Head of caudate nucleus (tissue), 42 donors: ENCODE data around the gene RNF214.
A peak's percentile ranks its signal among the peaks of the same experiment; 100 is the strongest.
"Not testable (repeated sequence)": the region's sequence is repeated elsewhere in the genome, so short reads cannot be mapped to it uniquely, and the experiment has no call there.

Experiments used
- DNase-seq, 42 donors: peaks; one replicate each; pipeline versions ENCODE4 v3.0.0 to v3.0.0-alpha.2; 2020 to 2021; ENCODE audit warnings: mixed read lengths in 7 of 42
- intact Hi-C: fragments of 100-400 bp; cut with DNase I; formaldehyde crosslinking; loops from one replicate; pipeline ENCODE4 v1.15.0; 2022

Gene RNF214

DNA sequence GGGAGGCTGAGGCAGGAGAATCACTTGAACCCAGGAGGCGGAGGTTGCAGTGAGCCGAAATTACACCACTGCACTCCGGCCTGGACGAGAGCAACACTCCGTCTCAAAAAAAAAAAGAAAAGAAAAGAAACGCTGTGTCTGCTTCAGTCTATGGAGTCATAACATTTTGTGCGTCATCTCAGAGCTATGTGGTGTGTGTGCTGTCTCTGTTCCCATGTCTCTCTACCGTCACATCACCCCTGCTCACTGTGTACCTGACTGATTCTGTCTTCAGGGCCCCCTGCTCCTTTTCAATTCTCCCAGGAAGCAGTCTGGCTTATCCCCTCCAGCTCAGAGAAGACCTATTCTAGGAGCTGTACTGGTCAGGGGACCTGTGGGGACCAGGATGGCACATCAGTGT is 65.7 kb downstream of the RNF214 start:
- intact Hi-C loops, result no loop called here
- DNase-seq, result no peak

DNA sequence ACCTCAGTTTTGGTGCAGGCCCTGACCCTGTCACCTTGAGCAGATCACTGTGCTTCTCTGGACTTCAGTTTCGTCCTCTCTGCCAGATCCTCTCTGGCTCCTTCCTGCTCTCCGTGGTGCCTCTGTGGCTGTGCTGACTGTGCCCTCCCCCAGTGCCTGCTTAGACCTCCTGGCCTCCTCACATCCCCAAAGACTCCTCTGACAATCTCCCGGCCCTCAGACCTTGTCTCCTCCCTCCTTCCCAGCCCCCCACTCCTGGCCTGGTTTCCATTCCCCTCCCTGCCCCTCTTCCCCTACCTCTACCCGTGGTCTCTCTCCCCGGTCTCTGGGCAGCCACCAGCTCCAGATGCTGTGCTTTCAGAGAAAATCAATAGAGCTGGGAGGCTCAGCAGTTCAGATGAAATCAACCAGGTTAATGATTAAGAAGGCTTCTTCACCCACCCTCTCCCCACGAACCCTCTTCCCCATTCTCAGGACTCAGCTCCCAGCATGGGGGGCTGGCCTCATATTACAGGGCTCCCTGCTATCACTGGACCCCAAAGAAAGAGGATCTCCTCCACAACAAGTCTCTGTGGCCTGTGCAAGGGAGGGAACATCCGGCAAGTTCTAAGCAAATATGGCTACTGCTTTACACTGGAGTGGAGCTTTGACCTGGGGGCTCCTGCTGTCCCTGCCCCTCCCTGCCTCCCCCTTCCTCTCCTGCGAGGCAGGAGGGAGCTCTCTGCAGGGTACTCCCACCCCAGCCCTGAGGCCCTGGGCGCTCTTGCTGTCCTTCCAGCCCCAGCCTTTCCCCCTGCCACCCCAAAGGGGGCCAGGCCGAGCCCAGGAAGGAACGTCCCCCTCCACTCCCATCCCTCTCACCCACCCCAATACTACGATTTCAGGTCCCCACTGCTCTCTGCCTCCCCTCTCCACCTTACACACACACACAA is 67.1 kb downstream of the RNF214 start:
- DNase-seq, result no peak
- intact Hi-C loops, result no loop called here

DNA sequence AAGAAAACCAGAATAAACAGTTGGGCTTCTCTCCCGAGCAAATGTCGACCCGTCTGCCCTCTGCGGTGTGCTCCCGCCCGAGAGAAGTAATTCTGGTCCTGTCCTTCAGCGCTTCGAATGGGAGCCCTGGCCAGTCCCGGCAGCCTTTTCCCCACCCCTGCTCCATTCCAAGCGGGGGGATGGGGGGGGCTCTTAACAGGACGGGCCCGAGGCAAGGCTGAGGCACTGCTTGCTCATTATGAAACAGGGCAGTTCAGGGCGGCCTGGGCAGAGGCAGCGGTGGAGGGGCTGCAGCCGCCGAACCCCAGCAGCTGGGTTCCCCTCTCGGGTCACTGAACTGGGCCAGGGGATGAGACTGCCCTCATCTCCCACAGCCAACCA is 67.8 kb downstream of the RNF214 start:
- DNase-seq, result peak in 28 of 42 donors; percentile 19 to 75 (median 44)
- intact Hi-C loops, result no loop called here

DNA sequence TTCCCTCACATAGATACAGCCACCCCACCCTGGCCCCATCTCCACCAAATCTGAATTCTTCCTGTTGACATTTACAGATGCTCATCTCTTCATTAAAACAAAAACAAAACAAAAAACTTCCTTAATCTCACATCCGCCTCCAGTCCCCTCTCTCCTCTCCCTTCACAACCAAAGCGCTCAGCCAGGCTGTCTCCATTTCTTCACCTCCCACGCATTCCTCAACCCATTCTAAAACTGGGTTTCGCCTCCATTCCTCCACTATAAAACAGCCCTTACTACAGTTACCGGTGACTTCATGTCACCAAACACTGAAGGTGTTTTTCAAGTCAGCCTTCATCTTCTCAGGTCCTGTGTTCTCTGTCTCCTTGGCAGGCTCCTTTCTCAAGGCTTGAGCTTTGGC is 68.3 kb downstream of the RNF214 start:
- intact Hi-C loops, result no loop called here
- peak in 17 of 42 donors; percentile 25 to 83 (median 59) for DNase-seq

DNA sequence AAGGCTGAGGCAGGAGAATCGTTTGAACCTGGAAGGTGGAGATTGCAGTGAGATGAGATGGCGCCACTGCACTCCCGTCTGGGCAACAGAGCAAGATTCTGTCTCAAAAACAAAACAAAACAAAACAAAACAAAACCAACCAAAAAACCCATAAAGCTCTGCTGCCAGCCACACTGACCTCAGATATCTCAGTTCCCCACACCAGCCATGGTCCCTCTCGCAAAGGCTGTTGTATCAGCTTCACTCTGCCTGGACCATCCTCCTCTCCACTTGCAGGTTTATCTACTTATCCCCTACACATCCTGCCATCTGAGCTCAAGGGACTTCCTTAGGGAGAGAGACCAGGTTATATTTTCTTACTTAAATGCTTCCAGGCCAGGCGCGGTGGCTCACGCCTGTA is 69.8 kb downstream of the RNF214 start:
- DNase-seq, result no peak
- intact Hi-C loops, result no loop called here

DNA sequence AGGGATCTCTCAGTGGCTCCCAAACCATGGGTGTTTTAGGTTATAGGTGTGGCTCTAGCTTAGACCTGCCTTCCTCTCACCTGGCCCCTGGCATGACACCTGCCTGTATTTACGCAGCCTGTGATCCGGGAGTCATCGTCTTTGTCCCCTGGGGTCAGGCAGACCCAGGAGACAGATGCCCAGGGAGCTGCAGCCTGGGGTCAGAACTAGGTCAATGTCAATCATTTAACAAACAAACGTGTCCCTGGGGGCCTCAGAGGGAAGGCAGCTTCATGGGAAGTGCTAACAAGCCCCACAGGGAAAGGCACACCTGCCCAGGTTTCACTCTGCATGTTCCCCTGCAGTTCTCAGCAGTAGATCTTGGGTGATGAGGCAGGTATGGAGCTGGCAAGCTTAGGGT is 70.6 kb downstream of the RNF214 start:
- no peak for DNase-seq

DNA sequence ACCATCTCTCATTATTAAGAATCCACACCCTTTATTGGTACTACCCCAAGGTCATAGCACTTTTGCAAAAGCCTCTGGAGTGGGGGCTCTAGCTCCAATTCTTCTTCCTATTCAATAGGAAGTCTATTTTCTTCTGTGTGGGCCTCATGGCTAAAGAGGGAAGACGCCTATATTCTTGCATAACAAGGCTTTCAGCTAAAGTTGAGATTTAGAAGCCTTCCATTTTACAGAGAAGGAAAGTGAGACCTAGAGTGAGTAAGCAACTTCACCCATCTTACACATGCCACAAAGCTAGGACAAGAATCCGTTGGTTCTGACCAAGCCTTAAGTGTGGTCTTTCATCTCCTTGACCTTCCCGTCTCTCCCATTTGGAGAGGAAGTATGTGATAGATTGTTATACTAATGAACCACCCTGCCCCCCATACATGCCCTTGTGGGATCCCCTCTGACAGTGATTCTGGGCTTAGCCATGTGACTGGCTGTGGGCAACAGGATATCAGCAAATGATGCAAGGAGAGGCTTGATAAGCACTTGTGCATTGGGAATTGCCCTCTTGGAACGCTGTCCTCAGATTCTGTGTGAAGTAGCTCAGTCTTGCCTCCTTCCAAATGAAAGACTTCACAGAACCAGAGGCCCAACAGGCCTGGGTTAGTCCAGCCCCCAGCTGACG is 71.3 kb downstream of the RNF214 start:
- no peak for DNase-seq
- intact Hi-C loops, result no loop called here

More for the DNA sequence above, 70.6 kb downstream of the RNF214 start:
- intact Hi-C loops, result no loop called here

DNA sequence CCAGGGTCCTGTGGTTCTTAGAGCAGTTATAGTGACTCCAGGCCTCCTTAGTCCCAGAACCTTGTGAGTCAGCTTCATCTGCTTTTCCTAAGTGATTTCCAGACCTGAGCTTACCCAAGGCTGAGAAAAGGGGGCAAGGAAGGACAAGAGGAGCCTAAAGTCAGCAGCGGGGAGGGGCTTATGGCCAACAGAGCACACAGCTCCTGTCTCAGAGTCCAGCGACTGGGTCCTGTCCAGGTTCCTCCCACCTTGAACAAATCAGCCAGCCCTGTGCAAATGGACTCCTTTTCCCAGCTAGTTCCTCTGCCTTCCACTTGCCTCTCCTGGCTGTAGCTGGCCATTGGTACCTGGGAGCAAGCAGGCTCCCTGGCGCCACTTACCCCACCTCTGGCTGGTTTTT is 72.7 kb downstream of the RNF214 start:
- DNase-seq, result no peak
- intact Hi-C loops, result no loop called here

DNA sequence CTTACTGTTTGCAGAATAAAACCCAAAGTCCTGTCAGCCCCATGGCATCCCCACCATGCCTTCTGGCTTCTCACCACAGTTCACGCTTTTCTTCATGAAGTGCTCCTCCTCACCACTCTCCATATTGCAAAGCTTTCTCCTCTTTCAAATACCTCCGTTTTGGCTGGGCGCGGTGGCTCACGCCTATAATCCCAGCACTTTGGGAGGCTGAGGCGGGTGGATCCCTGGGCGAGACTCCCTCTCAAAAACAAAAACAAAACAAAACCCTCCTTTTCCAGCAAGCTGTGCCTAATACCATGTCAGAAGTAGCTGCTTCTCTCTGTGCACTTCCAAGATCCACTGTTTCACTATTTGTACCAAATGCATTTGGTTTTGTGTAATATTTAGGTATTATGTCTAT is 76.8 kb downstream of the RNF214 start:
- no peak for DNase-seq
- intact Hi-C loops, result no loop called here

DNA sequence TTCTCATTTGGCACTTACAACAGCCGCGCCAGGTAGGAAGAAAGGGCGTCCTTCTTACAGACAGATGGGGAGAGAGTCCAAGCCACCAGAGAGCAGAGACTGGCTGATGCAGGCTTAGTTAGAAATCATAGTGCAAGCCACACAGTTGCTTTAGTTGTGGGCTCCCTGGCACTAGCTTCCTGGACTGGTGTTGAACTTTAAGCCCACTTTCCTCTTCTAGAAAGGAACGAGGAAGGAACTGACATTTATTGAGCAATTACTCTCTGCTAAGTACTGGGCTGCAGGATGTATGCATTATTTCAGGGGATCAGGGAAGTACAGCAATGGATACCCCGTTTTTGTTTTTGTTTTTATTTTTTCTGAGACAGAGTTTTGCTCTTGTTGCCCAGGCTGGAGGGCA is 80.6 kb downstream of the RNF214 start:
- DNase-seq, result no peak
- intact Hi-C loops, result no loop called here

DNA sequence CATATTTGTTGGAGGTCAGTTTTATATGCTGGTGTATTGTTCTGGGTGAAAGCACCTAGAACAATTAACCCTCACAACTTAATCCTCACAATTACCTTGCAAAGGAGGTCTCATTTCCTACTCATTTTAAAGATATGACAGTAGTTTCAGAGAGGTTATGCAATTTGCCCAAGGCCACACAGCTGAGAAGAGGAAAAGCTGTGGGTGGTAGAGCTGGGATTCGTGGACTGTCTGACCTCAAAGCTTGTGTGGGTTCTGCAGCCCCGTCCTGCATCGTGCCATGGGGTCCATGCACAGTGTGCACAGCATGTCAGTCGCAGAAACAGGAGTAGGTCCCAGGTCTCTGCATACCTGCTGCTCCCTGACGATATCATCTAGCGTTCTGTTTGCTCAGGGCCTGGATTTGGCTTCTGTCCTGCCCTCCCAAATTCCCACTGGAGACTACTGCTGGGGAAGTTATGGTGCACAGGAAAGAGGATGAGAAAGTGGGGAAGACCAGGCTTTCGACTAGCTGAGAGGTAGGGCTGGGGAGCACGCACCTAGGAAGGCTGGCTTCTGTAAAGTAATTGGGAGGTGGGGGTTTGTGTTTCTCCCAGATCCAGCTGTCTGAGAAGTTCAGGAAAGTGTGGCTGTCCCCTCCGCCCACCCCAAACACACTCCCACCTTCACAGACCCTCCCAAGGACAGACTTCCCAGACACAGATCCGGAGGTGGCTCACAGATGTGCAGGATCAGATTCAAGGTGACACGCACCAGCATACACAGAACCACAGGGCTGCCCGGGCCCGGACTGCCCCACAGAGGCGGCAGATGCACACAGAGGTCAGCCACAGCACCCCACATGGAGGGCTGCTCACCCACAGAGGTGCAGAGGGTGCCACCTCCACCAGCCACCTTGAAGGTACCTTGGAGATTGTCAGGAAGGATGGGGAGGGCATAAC is 81.6 kb downstream of the RNF214 start:
- intact Hi-C loops, result no loop called here
- no peak for DNase-seq

DNA sequence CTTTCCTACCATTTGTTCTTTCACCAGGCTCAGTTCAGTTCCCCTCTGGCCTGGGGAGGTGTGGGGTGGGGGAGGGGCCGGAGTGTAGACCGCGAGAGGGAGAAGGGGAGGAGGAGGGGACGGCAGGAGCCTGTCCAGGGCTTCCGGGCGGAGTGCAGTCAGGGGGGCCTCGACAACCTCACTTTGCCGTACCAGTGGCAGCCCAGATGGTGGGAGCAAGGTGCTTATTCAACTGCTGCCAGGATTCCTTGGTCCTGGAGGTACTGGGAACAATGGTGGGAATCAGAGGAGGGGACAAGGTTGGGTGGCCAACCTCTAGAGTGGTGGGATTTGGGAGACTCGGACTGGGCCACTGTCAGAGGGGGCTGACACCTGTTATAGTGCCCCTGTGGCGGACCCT is 82.4 kb downstream of the RNF214 start:
- DNase-seq, result no peak
- intact Hi-C loops, result no loop called here

DNA sequence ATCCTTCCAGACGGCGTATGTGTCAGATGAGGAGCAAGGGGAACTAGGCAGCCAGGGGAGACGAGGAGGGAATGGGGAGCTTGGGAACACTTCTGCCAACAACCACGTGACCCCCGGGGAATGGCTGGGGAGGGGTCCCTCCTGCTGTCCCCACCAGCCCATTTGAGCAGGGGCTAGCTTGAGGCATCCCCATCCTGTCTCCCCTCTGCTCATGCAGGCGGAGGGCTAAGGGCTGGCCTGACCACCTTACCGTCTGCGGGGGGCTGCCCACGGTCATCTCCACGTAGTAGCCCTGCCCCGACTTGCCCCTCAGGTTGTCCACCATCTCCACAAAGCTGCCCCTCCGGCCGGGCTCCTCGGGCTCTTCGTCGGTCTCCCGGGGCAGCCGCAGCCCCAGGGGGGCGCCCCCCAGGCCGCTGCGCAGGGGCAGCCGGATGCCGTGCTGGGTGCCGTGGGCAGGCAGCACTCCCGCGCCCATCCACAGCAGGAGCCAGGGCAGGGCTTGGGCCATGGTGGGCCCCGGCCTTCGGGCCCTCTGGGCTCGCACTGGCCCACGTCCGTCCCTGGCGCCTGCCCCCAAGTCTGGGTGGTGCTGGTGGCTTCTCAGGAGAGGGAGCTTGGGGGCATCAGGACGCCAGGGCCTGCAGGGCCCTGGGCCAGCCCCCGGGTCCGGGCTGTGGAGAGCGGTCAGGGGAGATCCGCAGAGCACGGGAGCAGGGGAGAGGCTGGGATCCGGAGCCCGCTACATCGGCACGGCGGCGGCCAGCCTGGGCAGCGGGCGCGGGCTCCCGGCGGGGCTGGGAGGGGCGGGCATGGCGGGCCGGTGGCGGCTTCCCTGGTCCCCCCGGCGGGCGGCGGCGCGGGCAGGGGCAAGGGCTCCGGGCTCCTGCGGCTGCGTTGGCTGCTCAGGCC is 83.1 kb downstream of the RNF214 start:
- peak in 2 of 42 donors; percentile 17 to 43 for DNase-seq
- intact Hi-C loops, result loop anchor here (2.0 kb wide), 1 partner anchor 83 kb away; the partner anchor contains the start of genes PCSK7 and RNF214

DNA sequence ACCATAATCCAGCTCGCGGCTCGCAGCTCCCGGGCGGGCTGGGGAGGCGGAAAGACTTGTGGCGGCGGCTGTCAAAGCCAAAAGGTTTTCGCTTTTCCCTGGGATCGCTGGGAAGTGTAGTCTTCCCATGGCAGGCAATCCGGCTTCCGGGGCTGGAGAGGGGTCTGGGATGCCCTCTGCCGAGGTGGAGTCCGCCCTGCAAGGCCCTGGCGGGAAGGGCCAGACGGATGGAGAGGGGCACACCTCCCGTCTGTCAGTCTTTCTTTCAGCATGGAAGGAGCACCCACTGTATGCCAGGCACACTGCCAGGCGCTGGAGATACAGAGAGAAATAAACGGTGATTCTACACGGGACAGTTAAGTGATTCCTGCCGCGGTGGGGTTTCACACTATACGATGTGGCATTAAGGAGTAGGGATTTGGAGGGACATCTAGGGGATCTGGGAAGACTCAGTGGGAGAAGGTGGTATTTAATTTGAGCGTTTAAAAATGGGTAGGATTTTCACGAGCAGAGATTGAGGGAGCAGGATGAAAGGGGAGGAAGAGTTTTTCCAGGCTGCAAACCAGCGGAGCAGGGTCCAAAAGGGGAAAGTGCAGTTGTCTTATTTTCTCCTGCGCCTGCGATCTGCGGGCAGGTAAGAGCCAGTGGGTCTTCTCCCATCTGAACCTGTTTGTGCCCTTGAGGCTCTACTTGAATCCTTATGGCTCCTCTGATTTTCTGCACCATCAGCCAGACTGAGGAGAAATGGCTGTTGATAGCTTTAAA is 83.9 kb downstream of the RNF214 start, which contains the start of gene BACE1:
Gene BACE1 (minus strand): TSS at position 60 of the 765 bp plus-strand sequence. CDS start 461 bp downstream, outside the sequence.
- DNase-seq, result peak; percentile 79 to 98 (median 93)
- intact Hi-C loops, result loop anchor here (2.0 kb wide), 1 partner anchor 84 kb away; the partner anchor contains the start of genes PCSK7 and RNF214

DNA sequence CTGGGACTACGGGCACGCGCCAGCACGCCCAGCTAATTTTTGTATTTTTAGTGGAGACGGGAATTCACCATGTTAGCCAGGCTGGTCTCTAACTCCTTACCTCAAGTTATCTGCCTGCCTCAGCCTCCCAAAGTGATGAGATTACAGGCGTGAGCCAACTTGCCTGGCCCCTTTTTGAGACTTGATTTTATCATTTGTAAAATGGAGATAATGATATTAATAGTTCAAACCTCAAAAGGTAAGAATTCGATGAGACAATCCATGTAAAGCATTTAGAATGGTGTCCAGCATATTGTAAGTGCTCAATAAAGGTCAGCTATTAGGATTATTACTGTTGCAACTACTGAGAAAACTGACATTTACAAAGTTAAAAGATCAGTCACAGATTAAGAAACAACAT is 86.3 kb downstream of the RNF214 start:
- intact Hi-C loops, result no loop called here
- no peak for DNase-seq

DNA sequence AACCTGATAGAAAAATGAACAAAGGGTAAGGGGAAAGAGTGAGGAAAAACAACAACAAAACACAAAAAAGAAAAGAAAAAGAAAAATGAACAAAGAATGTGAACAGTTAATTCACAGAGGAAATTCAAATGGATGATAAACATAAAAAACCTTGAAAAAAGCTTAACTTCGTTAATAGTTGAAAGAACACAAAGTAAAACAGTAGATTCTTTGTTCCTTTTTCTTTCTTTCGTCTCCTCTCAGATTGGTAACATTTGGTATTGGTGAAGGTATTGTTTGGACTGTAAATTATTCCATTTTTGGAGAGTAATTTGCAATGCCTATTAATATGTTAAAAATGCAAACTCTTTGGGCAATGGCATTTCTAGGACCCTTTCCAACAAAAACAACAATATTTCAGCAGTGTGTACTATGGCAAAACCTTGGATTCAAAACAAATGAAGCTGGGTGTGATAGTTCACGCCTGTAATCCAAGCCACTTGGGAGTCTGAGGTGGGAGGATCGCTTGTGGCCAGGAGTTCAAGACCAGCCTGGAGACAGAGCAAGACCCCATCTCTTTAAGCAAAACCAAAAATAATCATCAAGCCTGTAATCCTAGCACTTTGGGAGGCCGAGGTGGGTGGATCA is 86.9 kb downstream of the RNF214 start:
- no peak for DNase-seq
- intact Hi-C loops, result no loop called here

DNA sequence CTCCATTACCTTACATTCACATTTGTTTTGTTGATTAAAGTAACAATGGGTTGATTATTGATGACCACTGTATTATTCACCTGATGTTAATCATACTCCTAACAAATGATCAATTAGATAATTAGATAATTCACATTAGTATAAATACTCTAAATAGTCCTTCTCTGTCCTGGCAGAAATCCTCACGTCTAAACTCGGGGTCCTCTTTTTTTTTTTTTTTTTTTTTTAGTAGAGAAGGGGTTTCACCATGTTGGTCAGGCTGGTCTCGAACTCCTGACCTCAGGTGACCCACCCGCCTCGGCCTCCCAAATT is 94.7 kb downstream of the RNF214 start:
- intact Hi-C loops, DNase-seq: not testable (repeated sequence)
